ENCODE results near the gene CDC42BPB. TPM values are rescaled to one million over a fixed set of nuclear protein-coding genes. Genes with fewer than 3 reads are reported as not detected.

The CDC42BPB gene
- total RNA-seq, 4 donors from 2014 or later = 85.3 to 174 (median 101) TPM

DNA sequence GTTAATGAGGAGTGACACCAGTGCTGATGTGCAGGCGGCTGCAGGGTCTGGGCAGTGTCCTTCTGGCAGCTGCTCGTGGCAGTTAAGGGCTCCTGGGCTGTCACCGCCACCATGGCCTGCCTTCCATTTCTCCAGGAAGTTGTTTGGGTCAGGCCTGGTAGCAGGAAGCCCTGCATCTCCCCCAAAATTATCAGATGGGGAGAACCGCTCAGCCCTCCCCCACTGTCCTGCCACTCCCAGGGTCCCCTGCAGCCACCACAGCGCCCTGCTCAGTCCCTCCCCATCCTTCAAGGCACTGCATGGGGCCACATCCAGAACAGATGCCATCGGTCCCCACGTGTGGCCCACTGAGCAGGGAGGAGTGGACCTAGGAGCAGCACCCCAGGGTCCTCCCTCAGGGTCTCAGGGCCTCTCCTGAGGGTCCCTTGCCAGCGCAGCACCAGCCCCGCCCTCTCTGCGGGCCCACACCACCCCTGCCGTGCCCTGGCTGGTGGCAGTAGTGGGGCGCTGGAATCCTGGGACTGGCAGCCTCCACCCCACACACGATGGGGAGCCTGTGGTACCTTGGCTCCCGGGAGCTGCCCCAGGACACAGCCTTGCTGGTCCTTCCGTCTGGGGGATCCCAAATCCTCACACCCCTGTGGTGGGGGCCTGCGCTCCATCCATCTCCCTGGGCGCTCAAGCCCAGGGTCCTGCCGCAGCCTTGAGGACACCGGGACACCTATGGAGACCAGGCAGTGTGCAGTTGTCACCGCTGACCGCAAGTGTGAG, 145.2 kb downstream of the CDC42BPB start:
- intact Hi-C loops (cut with DNase I; ENCODE audit: low total_unique reads) = loop anchor here (10.0 kb wide), 1 partner anchor 297 kb away; no protein-coding TSS in a partner anchor
- 92 to 95% methylated on average over 19 of the region's 21 CpGs for WGBS, 2 donors
- TF ChIP-seq POLR2A (IDR thresholded peaks at IDR 0.05) = no peak
- TF ChIP-seq, protein P1, sequence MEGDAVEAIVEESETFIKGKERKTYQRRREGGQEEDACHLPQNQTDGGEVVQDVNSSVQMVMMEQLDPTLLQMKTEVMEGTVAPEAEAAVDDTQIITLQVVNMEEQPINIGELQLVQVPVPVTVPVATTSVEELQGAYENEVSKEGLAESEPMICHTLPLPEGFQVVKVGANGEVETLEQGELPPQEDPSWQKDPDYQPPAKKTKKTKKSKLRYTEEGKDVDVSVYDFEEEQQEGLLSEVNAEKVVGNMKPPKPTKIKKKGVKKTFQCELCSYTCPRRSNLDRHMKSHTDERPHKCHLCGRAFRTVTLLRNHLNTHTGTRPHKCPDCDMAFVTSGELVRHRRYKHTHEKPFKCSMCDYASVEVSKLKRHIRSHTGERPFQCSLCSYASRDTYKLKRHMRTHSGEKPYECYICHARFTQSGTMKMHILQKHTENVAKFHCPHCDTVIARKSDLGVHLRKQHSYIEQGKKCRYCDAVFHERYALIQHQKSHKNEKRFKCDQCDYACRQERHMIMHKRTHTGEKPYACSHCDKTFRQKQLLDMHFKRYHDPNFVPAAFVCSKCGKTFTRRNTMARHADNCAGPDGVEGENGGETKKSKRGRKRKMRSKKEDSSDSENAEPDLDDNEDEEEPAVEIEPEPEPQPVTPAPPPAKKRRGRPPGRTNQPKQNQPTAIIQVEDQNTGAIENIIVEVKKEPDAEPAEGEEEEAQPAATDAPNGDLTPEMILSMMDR (IDR thresholded peaks at IDR 0.05) = no peak
- H3K4me3 ChIP-seq (ENCODE audit: low read depth, poor library complexity, severe bottlenecking) = no peak overlapping the region
- DNase-seq (ENCODE audit: low spot score in 2 of 2) = no peak

GRCh38 chr14:102911541-102911951, 145.8 kb downstream of the CDC42BPB start:
- WGBS, 2 donors = 81 to 84% methylated on average over 19 of the region's 19 CpGs
- no peak overlapping the region for H3K4me3 ChIP-seq (ENCODE audit: low read depth, poor library complexity, severe bottlenecking)
- DNase-seq (ENCODE audit: low spot score in 2 of 2) = no peak
- TF ChIP-seq POLR2A (IDR thresholded peaks at IDR 0.05) = no peak
- TF ChIP-seq, protein P1 (IDR thresholded peaks at IDR 0.05) = no peak
- intact Hi-C loops (cut with DNase I; ENCODE audit: low total_unique reads) = loop anchor here (10.0 kb wide), 1 partner anchor 297 kb away; no protein-coding TSS in a partner anchor

- H3K4me3 ChIP-seq (ENCODE audit: low read depth, poor library complexity, severe bottlenecking) = no peak overlapping the region
- TF ChIP-seq, protein P1 (IDR thresholded peaks at IDR 0.05) = no peak
- no peak for TF ChIP-seq POLR2A (IDR thresholded peaks at IDR 0.05)
- intact Hi-C loops (cut with DNase I; ENCODE audit: low total_unique reads) = loop anchor here (10.0 kb wide), 1 partner anchor 296 kb away; no protein-coding TSS in a partner anchor
- no peak for DNase-seq (ENCODE audit: low spot score in 2 of 2)
- WGBS, 2 donors = 91 to 95% methylated on average over 13 to 21 of the region's 21 CpGs
Measured at GRCh38 chr14:102910442-102910841, 146.9 kb downstream of the CDC42BPB start.

GRCh38 chr14:102909911-102910310, 147.4 kb downstream of the CDC42BPB start:
- intact Hi-C loops (cut with DNase I; ENCODE audit: low total_unique reads) = loop anchor here (10.0 kb wide), 1 partner anchor 295 kb away; no protein-coding TSS in a partner anchor
- TF ChIP-seq, protein P1 (IDR thresholded peaks at IDR 0.05) = no peak
- no peak for TF ChIP-seq POLR2A (IDR thresholded peaks at IDR 0.05)
- H3K4me3 ChIP-seq (ENCODE audit: low read depth, poor library complexity, severe bottlenecking) = no peak overlapping the region
- WGBS, 2 donors = 71 to 85% methylated on average over 7 to 10 of the region's 10 CpGs
- DNase-seq (ENCODE audit: low spot score in 2 of 2) = no peak

DNA sequence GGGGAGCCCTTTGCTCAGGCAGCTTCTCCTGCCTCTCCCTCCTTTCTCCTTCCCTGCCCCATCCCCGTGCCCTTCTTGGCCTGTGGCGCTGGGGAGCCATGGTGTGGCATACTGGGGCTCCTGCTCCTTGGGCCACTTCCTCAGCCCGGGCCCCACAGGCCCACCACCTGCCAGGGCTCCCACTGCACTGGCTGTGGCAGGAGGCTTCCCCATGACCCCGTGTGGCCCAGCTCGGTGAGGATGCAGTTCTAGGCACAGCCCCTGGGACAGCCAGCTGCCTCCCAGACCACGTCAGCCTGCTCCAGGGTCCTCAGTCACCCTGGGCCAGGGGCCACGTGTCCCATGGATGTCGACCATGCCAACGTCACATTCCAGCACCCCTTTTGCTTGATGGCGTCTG, 147.9 kb downstream of the CDC42BPB start:
- H3K4me3 ChIP-seq (ENCODE audit: low read depth, poor library complexity, severe bottlenecking) = no peak overlapping the region
- no peak for DNase-seq (ENCODE audit: low spot score in 2 of 2)

More for the DNA sequence above, 147.9 kb downstream of the CDC42BPB start:
- WGBS, 2 donors = 83% methylated on average over 9 to 10 of the region's 10 CpGs
- intact Hi-C loops (cut with DNase I; ENCODE audit: low total_unique reads) = no loop called here
- TF ChIP-seq POLR2A (IDR thresholded peaks at IDR 0.05) = no peak
- TF ChIP-seq, protein P1 (IDR thresholded peaks at IDR 0.05) = no peak

Measured in lower leg skin (tissue), 4 donors.